Neural cell (in vitro differentiated cells): Measurements from ENCODE around the gene CUX1.
"Not testable (repeated sequence)": the region's sequence is repeated elsewhere in the genome, so short reads cannot be mapped to it uniquely, and the experiment has no call there.

Source experiments
- EP300 ChIP-seq: fragments of 450-650 bp; conservative IDR thresholded peaks from 2 replicates; pipeline ENCODE4 v1.6.1; 2014; ENCODE audit warnings: antibody characterized with exemption, mild to moderate bottlenecking, moderate library complexity; ENCODE audit not compliant: poor library complexity, severe bottlenecking
- EZH2 ChIP-seq: fragments of 200-600, 300-800 bp; shearing (Covaris generic), sonication (generic); IDR thresholded peaks from 2 replicates; pipeline ENCODE4 v1.6.1; 2014; ENCODE audit warnings: antibody characterized with exemption, low read length, borderline replicate concordance, mild to moderate bottlenecking; ENCODE audit not compliant: insufficient read depth, poor library complexity, severe bottlenecking
- MXI1 ChIP-seq: fragments of 450-650 bp; conservative IDR thresholded peaks from 2 replicates; pipeline ENCODE4 v1.6.1; 2014; ENCODE audit warnings: antibody characterized with exemption, mild to moderate bottlenecking; ENCODE audit not compliant: poor library complexity, severe bottlenecking
- POLR2AphosphoS5 ChIP-seq: IDR thresholded peaks from 2 replicates; pipeline ENCODE4 v1.6.1; 2012
- RAD21 ChIP-seq: fragments of 450-650 bp; conservative IDR thresholded peaks from 2 replicates; pipeline ENCODE4 v1.6.1; 2014; ENCODE audit warnings: antibody characterized with exemption, mild to moderate bottlenecking, moderate library complexity
- SMC3 ChIP-seq: fragments of 450-650 bp; conservative IDR thresholded peaks from 2 replicates; pipeline ENCODE4 v1.6.1; 2014; ENCODE audit warnings: antibody characterized with exemption, mild to moderate bottlenecking, moderate library complexity; ENCODE audit not compliant: poor library complexity
- TAF1 ChIP-seq: IDR thresholded peaks from 2 replicates; pipeline ENCODE4 v1.6.1; 2012; ENCODE audit warnings: low read depth
- TF ChIP-seq, protein P1 (sequence below): fragments of 450-650 bp; IDR thresholded peaks from 2 replicates; pipeline ENCODE4 v1.5.1; 2014; ENCODE audit warnings: antibody characterized with exemption, mild to moderate bottlenecking, moderate library complexity; ENCODE audit not compliant: poor library complexity, severe bottlenecking
- TF ChIP-seq, protein P2 (sequence below): IDR thresholded peaks from 2 replicates; pipeline ENCODE4 v1.6.1; 2012; ENCODE audit warnings: borderline replicate concordance

DNA sequence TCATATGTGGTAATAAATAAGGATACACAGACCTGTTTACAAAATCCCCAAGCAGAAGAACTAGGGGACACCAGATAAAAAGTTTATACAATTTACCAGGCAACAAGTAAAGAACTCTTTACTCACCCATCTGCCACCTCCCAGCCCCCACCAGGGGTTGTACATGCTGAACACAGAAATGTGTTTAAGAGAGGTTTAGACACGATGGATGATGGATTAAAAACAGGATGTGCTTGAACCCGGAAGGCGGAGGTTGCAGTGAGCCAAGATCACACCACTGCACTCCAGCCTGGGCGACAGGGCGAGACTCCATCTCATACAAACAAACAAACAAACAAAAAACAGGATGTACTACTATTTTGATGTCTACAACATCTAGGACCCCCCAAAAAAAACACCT lies 511.4 kb downstream of the CUX1 start:
- TF ChIP-seq, protein P1, sequence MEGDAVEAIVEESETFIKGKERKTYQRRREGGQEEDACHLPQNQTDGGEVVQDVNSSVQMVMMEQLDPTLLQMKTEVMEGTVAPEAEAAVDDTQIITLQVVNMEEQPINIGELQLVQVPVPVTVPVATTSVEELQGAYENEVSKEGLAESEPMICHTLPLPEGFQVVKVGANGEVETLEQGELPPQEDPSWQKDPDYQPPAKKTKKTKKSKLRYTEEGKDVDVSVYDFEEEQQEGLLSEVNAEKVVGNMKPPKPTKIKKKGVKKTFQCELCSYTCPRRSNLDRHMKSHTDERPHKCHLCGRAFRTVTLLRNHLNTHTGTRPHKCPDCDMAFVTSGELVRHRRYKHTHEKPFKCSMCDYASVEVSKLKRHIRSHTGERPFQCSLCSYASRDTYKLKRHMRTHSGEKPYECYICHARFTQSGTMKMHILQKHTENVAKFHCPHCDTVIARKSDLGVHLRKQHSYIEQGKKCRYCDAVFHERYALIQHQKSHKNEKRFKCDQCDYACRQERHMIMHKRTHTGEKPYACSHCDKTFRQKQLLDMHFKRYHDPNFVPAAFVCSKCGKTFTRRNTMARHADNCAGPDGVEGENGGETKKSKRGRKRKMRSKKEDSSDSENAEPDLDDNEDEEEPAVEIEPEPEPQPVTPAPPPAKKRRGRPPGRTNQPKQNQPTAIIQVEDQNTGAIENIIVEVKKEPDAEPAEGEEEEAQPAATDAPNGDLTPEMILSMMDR: not testable (repeated sequence)
- not testable (repeated sequence) for TF ChIP-seq POLR2AphosphoS5, EP300, SMC3, TAF1, EZH2, RAD21, MXI1
- TF ChIP-seq, protein P2, sequence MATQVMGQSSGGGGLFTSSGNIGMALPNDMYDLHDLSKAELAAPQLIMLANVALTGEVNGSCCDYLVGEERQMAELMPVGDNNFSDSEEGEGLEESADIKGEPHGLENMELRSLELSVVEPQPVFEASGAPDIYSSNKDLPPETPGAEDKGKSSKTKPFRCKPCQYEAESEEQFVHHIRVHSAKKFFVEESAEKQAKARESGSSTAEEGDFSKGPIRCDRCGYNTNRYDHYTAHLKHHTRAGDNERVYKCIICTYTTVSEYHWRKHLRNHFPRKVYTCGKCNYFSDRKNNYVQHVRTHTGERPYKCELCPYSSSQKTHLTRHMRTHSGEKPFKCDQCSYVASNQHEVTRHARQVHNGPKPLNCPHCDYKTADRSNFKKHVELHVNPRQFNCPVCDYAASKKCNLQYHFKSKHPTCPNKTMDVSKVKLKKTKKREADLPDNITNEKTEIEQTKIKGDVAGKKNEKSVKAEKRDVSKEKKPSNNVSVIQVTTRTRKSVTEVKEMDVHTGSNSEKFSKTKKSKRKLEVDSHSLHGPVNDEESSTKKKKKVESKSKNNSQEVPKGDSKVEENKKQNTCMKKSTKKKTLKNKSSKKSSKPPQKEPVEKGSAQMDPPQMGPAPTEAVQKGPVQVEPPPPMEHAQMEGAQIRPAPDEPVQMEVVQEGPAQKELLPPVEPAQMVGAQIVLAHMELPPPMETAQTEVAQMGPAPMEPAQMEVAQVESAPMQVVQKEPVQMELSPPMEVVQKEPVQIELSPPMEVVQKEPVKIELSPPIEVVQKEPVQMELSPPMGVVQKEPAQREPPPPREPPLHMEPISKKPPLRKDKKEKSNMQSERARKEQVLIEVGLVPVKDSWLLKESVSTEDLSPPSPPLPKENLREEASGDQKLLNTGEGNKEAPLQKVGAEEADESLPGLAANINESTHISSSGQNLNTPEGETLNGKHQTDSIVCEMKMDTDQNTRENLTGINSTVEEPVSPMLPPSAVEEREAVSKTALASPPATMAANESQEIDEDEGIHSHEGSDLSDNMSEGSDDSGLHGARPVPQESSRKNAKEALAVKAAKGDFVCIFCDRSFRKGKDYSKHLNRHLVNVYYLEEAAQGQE: not testable (repeated sequence)
